GM12878 (cell line): ENCODE measurements around the gene ZNF483. TPM values are rescaled to one million over a fixed set of nuclear protein-coding genes. Genes with fewer than 3 reads are reported as not detected.

ENCODE experiments used
- ATAC-seq: fragments of 200-7000 bp; cut with Tn5 transposase; 3 replicates; pipeline ENCODE4 v1.9.1; 2020; ENCODE audit warnings: mild to moderate bottlenecking, moderate library complexity
- BruUV-seq: library from RNA; stranded (reverse); fragments of 400-500 nt; replicated peaks from 2 replicates; lab custom pipeline; 2021; lab: Mats Ljungman, UMichigan
- CTCF ChIA-PET: fragments of 300-600 bp; sonication (Branson Sonifier 250); formaldehyde crosslinking; extraction: SDS; loops from one replicate; lab custom pipeline; 2021; ENCODE audit warnings: inconsistent platforms; lab: Yijun Ruan, JAX
- POLR2A ChIA-PET: fragments of 350-600 bp; formaldehyde crosslinking; extraction: SDS; loops from one replicate; lab custom pipeline; 2021; ENCODE audit warnings: inconsistent platforms; lab: Charles Lee
- RAD21 ChIA-PET: fragments of 300-600 bp; sonication (Branson Sonifier 250); formaldehyde crosslinking; loops from one replicate; lab custom pipeline; 2023; ENCODE audit warnings: antibody characterized with exemption; ENCODE audit not compliant: unreplicated experiment; lab: Charles Lee
- SMC1A ChIA-PET: fragments of 300-600 bp; sonication (Branson Sonifier 250); formaldehyde crosslinking; loops from one replicate; lab custom pipeline; 2023; ENCODE audit not compliant: unreplicated experiment, uncharacterized antibody; lab: Charles Lee
- DNase-seq: peaks from one replicate; pipeline ENCODE4 v3.0.0-alpha.2; 2011; ENCODE audit warnings: low read depth, low spot score
- FAIRE-seq: peaks from 3 replicates; lab custom pipeline; 2011; peaks lifted over from hg19 to GRCh38; lab: Jason Lieb, UNC
- H2AFZ ChIP-seq: 2 replicates; pipeline ENCODE4 v1.6.0; 2011; ENCODE audit warnings: low read depth, low read length, control low read depth; ENCODE audit not compliant: control insufficient read depth
- H3K27ac ChIP-seq: 2 replicates; pipeline ENCODE4 v1.5.1; 2011; ENCODE audit warnings: control low read depth; ENCODE audit not compliant: control insufficient read depth, insufficient read depth
- H3K27me3 ChIP-seq, 2 experiments: replicated peaks in 1 of 2; 2 replicates each; pipeline versions ENCODE4 v1.6.0 to v1.6.1; 2011; ENCODE audit warnings: low read length in 1 of 2; ENCODE audit not compliant: control insufficient read depth in 2 of 2, insufficient read depth in 2 of 2
- H3K36me3 ChIP-seq, 2 experiments: 2 replicates each; pipeline ENCODE4 v1.5.1; 2011; ENCODE audit warnings: low read length in 1 of 2; ENCODE audit not compliant: control insufficient read depth in 2 of 2, insufficient read depth in 2 of 2
- H3K4me1 ChIP-seq: 2 replicates; pipeline ENCODE4 v1.6.1; 2011; ENCODE audit warnings: mild to moderate bottlenecking, low read length, moderate library complexity, mixed read lengths; ENCODE audit not compliant: control insufficient read depth, insufficient read depth
- H3K4me2 ChIP-seq: 2 replicates; pipeline ENCODE4 v1.6.0; 2011; ENCODE audit warnings: control low read depth; ENCODE audit not compliant: control insufficient read depth, insufficient read depth
- H3K4me3 ChIP-seq: fragments of 200-600 bp; sonication (generic); 2 replicates; pipeline ENCODE4 v1.5.1; 2016
- H3K79me2 ChIP-seq: 2 replicates; pipeline ENCODE4 v1.6.0; 2011; ENCODE audit warnings: low read length; ENCODE audit not compliant: control insufficient read depth, insufficient read depth
- H3K9ac ChIP-seq: 2 replicates; pipeline ENCODE4 v1.8.0; 2011; ENCODE audit warnings: low read length, control low read depth, mixed read lengths; ENCODE audit not compliant: control insufficient read depth, insufficient read depth
- H3K9me3 ChIP-seq: replicated peaks from 3 replicates; pipeline ENCODE4 v1.5.1; 2011; ENCODE audit warnings: mild to moderate bottlenecking, low read length; ENCODE audit not compliant: control insufficient read depth, insufficient read depth
- H4K20me1 ChIP-seq: 2 replicates; pipeline ENCODE4 v1.6.0; 2011; ENCODE audit not compliant: control insufficient read depth, insufficient read depth
- BCLAF1 ChIP-seq: fragments of 450-650 bp; IDR thresholded peaks from 2 replicates; pipeline ENCODE4 v1.6.1; 2017; ENCODE audit warnings: antibody characterized with exemption, mild to moderate bottlenecking, moderate library complexity
- BRCA1 ChIP-seq: IDR thresholded peaks from 2 replicates; pipeline ENCODE4 v1.6.1; 2011; ENCODE audit warnings: low read depth, low read length, improper control_type of control experiment
- CUX1 ChIP-seq: IDR thresholded peaks from 2 replicates; pipeline ENCODE4 v1.6.1; 2012; ENCODE audit warnings: improper control_type of control experiment, low read depth, low read length; ENCODE audit not compliant: insufficient replicate concordance
- HSF1 ChIP-seq: fragments of 150-350 bp; IDR thresholded peaks from 2 replicates; pipeline ENCODE4 v1.6.1; 2014; ENCODE audit warnings: mild to moderate bottlenecking, low read depth, low read length
- MYC ChIP-seq: IDR thresholded peaks from 2 replicates; pipeline ENCODE4 v1.6.1; 2011; ENCODE audit warnings: mild to moderate bottlenecking, low read length, moderate library complexity, inconsistent platforms; ENCODE audit not compliant: insufficient read depth, insufficient replicate concordance, insufficient read length, severe bottlenecking
- POU2F2 ChIP-seq: IDR thresholded peaks from 3 replicates; pipeline ENCODE4 v1.6.1; 2011; ENCODE audit warnings: low read depth, mild to moderate bottlenecking, low read length, borderline replicate concordance
- RBBP5 ChIP-seq: fragments of 200-600 bp; sonication (generic); conservative IDR thresholded peaks from 2 replicates; pipeline ENCODE4 v1.6.1; 2016
- TAF1 ChIP-seq: IDR thresholded peaks from 2 replicates; pipeline ENCODE4 v1.6.1; 2011; ENCODE audit warnings: mild to moderate bottlenecking, low read depth, low read length, borderline replicate concordance
- WGBS: methylation state at CpG from one replicate; pipeline ENCODE4 v1.1.6; 2016; ENCODE audit warnings: low lambda C conversion rate; ENCODE audit not compliant: insufficient replicate concordance, insufficient coverage; ENCODE audit errors: missing lambda C conversion rate; 5-methylcytosine and 5-hydroxymethylcytosine counted together
- in situ Hi-C: fragments of 300-500 bp; cut with MboI; formaldehyde crosslinking; loops from 9 replicates; pipeline ENCODE4 v1.14.3; 2018; ENCODE audit warnings: mixed read lengths
- intact Hi-C: fragments of 100-400 bp; cut with micrococcal nuclease; formaldehyde crosslinking; loops from one replicate; pipeline ENCODE4 v1.14.2; 2022; ENCODE audit not compliant: unreplicated experiment
- polyA plus RNA-seq, 11 experiments: library from polyadenylated mRNA; depleted of rRNA in 4 of 11; unstranded in 6 of 11; stranded (reverse) in 5 of 11; fragments of >200 nt; fragmentation: Nextera tagmentation in 4 of 11; fragmentation: Illumina TruSeq in 1 of 11; extraction: Ambion mirVana in 4 of 11; extraction: Trizol in 1 of 11; gene quantifications; 1 replicate in 1 of 11; 2 replicates in 10 of 11; pipeline versions ENCODE4 v1.2.1 to v1.2.3, GENCODE V29; 2011 to 2016; ENCODE audit warnings: inconsistent platforms in 2 of 11, missing spikeins in 2 of 11, low read depth in 1 of 11
- total RNA-seq, 4 experiments: library from RNA; depleted of rRNA in 3 of 4; stranded (reverse); fragments of >200 nt in 3 of 4; fragmentation: Illumina TruSeq in 1 of 4; extraction: Trizol in 1 of 4; gene quantifications; 2 replicates each; pipeline versions ENCODE4 v1.2.1 to v1.2.3, GENCODE V29; 2013 to 2021
- TF ChIP-seq, protein P1 (sequence below): fragments of 450-650 bp; formaldehyde crosslinking; IDR thresholded peaks from 2 replicates; pipeline ENCODE4 v1.4.0; 2022; ENCODE audit warnings: mild to moderate bottlenecking, moderate library complexity

Gene ZNF483
- total and polyA plus RNA-seq, 10 of the 15 experiments (the other 5 are each of a cell fraction or from before 2014, with no cell fraction given) = 0.03 to 0.76 (median 0.26) TPM; not detected in 1

DNA sequence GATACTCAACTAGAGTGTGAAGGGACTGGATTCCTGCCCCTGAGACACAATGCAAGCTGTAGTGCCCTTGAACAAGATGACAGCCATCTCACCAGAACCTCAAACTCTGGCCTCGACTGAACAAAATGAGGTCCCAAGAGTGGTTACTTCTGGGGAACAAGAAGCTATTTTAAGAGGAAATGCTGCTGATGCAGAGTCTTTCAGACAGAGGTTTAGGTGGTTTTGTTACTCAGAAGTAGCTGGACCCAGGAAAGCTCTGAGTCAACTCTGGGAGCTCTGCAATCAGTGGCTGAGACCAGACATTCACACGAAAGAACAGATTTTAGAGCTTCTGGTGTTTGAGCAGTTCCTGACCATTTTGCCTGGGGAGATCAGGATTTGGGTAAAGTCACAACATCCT lies 2.4 kb downstream of the ZNF483 start:
- Histone ChIP-seq H3K9me3 (peaks cover 3% of the 10 kb centered on the region; the same call in 2 of the 3 replicates), H3K79me2 (no peaks in the 10 kb centered on the region), H3K4me2 (no peak overlapping the region), H2AFZ (no peak overlapping the region), H3K4me1 (no peaks in the 10 kb centered on the region), H4K20me1 (no peaks in the 10 kb centered on the region), H3K36me3 (no peaks in the 10 kb centered on the region), H3K27ac (no peak overlapping the region), H3K27me3 (no peaks in the 10 kb centered on the region), H3K4me3 (no peak overlapping the region), H3K9ac (no peak overlapping the region)
- intact Hi-C loops (no loop called here), in situ Hi-C loops (no loop called here)
- BruUV-seq = no TSS peak
- POLR2A ChIA-PET = no interaction called here
- DNase-seq (no peak), ATAC-seq (no peak), FAIRE-seq (peak; percentile 38)
- RAD21 ChIA-PET = no interaction called here
- SMC1A ChIA-PET = no interaction called here
- CTCF ChIA-PET = no interaction called here
- 45% methylated on average over 2 of the region's 2 CpGs for WGBS
- no peak for TF ChIP-seq CUX1
- TF ChIP-seq BCLAF1 = no peak
- TF ChIP-seq RBBP5 = no peak
- no peak for TF ChIP-seq HSF1
- TF ChIP-seq POU2F2 = no peak
- TF ChIP-seq BRCA1 = no peak
- TF ChIP-seq, protein P1, sequence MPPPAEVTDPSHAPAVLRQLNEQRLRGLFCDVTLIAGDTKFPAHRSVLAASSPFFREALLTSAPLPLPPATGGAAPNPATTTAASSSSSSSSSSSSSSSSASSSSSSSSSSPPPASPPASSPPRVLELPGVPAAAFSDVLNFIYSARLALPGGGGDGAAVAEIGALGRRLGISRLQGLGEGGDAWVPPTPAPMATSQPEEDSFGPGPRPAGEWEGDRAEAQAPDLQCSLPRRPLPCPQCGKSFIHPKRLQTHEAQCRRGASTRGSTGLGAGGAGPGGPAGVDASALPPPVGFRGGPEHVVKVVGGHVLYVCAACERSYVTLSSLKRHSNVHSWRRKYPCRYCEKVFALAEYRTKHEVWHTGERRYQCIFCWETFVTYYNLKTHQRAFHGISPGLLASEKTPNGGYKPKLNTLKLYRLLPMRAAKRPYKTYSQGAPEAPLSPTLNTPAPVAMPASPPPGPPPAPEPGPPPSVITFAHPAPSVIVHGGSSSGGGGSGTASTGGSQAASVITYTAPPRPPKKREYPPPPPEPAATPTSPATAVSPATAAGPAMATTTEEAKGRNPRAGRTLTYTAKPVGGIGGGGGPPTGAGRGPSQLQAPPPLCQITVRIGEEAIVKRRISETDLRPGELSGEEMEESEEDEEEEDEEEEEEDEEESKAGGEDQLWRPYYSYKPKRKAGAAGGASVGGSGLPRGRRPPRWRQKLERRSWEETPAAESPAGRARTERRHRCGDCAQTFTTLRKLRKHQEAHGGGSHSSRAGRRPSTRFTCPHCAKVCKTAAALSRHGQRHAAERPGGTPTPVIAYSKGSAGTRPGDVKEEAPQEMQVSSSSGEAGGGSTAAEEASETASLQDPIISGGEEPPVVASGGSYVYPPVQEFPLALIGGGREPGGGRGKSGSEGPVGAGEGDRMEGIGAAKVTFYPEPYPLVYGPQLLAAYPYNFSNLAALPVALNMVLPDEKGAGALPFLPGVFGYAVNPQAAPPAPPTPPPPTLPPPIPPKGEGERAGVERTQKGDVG (CRISPR knock-in tag) = no peak
- no peak for TF ChIP-seq MYC
- no peak for TF ChIP-seq TAF1
